Sigmoid colon (tissue), 7 donors: ENCODE measurements around the gene TGM4. TPM values are rescaled to one million over a fixed set of nuclear protein-coding genes. Genes with fewer than 3 reads are reported as not detected.

Experiments used
- DNase-seq: peaks from one replicate; pipeline ENCODE4 v3.0.0-alpha.2; 2019
- H3K27ac ChIP-seq, 4 donors: fragments of 200-600 bp; sonication (generic); one replicate each; pipeline ENCODE4 v1.5.1; 2016 to 2019; ENCODE audit warnings: mild to moderate bottlenecking in 1 of 4
- H3K27me3 ChIP-seq, 3 donors: fragments of 200-600 bp; sonication (generic); one replicate each; pipeline ENCODE4 v1.5.1; 2019; ENCODE audit warnings: mild to moderate bottlenecking in 1 of 3
- H3K36me3 ChIP-seq, 4 donors: fragments of 200-600 bp; sonication (generic); one replicate each; pipeline ENCODE4 v1.5.1; 2016 to 2019
- H3K4me1 ChIP-seq, 4 donors: fragments of 200-600 bp; sonication (generic); one replicate each; pipeline ENCODE4 v1.5.1; 2017 to 2019
- H3K4me3 ChIP-seq, 4 donors: fragments of 200-600 bp; sonication (generic); one replicate each; pipeline ENCODE4 v1.5.1; 2017 to 2019; ENCODE audit warnings: mild to moderate bottlenecking in 2 of 4, moderate library complexity in 1 of 4
- H3K9me3 ChIP-seq, 4 donors: fragments of 200-600 bp in 3 of 4; sonication (generic) in 3 of 4; one replicate each; pipeline versions ENCODE4 v1.5.1 to v1.6.1; 2013 to 2019
- CTCF ChIP-seq, 4 experiments: fragments of 450-650 bp in 3 of 4; fragments of 200-600 bp in 1 of 4; IDR thresholded peaks; one replicate each; pipeline ENCODE4 v1.5.1; 2016 to 2019; ENCODE audit warnings: antibody characterized with exemption in 4 of 4, mild to moderate bottlenecking in 3 of 4, moderate library complexity in 2 of 4
- EP300 ChIP-seq, 4 donors: sonication (generic); formaldehyde crosslinking; IDR thresholded peaks; one replicate each; pipeline ENCODE4 v1.6.1; 2017; ENCODE audit warnings: antibody characterized with exemption in 4 of 4
- POLR2A ChIP-seq, 2 donors: fragments of 450-650 bp; IDR thresholded peaks; one replicate each; pipeline ENCODE4 v1.6.1; 2016; ENCODE audit warnings: antibody characterized with exemption in 2 of 2, mild to moderate bottlenecking in 2 of 2, moderate library complexity in 2 of 2
- POLR2AphosphoS5 ChIP-seq, 4 donors: sonication (generic); formaldehyde crosslinking; IDR thresholded peaks; one replicate each; pipeline ENCODE4 v1.6.1; 2017; ENCODE audit warnings: antibody characterized with exemption in 4 of 4
- WGBS, 2 donors: extraction: QIAGEN DNeasy Blood & Tissue Kit; methylation state at CpG; one replicate each; pipeline ENCODE4 v1.1.7; 2013; 5-methylcytosine and 5-hydroxymethylcytosine counted together
- intact Hi-C: fragments of 100-400 bp; cut with DNase I; formaldehyde crosslinking; loops from one replicate; pipeline ENCODE4 v1.15.1; 2023
- polyA plus RNA-seq, 3 donors: library from polyadenylated mRNA; stranded (reverse); fragments of 200-250 nt; gene quantifications; one replicate each; pipeline ENCODE4 v1.2.3, GENCODE V29; 2013
- total RNA-seq, 4 donors: library from RNA; depleted of rRNA; stranded (reverse); fragments of >200 nt; gene quantifications; one replicate each; pipeline ENCODE4 v1.1.0, GENCODE V29; 2016
- donor health status: healthy with polysubstance abuse.
- donor health status: Bipolar disorder and iron deficiency.
- donor health status: healthy.

TGM4 gene
- total and polyA plus RNA-seq, 7 donors: not detected

DNA sequence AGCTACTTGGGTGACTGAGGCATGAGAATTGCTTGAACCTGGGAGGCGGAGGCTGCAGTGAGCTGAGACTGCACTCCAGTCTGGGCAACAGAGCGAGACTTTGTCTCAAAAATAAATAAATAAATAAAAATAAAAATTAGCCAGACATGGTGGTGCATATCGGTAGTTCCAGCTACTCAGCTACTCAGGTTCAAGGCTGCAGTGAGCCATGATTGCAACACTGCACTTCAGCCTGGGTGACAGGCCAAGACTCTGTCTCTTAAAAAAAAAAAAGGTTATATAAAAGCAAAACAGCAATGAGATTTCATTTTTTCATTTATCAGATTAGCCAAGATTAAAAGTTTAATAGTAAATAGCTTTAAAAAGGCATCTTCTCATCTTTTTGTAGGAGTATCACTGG is 2.9 kb downstream of the TGM4 start:
- WGBS, 2 donors: 87 to 91% methylated on average over 3 of the region's 3 CpGs
- no peaks in the 10 kb centered on the region for H3K27me3 ChIP-seq
- no peak for DNase-seq
- no peaks in the 10 kb centered on the region for H3K36me3 ChIP-seq
- intact Hi-C loops: no loop called here
- no peak overlapping the region for H3K27ac ChIP-seq
- no peak for TF ChIP-seq POLR2A (IDR thresholded peaks at IDR 0.05)
- no peak for TF ChIP-seq POLR2AphosphoS5 (IDR thresholded peaks at IDR 0.05)
- no peak for TF ChIP-seq EP300 (IDR thresholded peaks at IDR 0.05)
- no peak for TF ChIP-seq CTCF (IDR thresholded peaks at IDR 0.05)
- H3K4me1 ChIP-seq: no peaks in the 10 kb centered on the region
- no peak overlapping the region for H3K4me3 ChIP-seq
- no peaks in the 10 kb centered on the region for H3K9me3 ChIP-seq

- H3K27me3 ChIP-seq: no peaks in the 10 kb centered on the region
- TF ChIP-seq POLR2A (IDR thresholded peaks at IDR 0.05): no peak
- TF ChIP-seq POLR2AphosphoS5 (IDR thresholded peaks at IDR 0.05): no peak
- no peak for TF ChIP-seq CTCF (IDR thresholded peaks at IDR 0.05)
- no peak for TF ChIP-seq EP300 (IDR thresholded peaks at IDR 0.05)
- peaks cover 0 to 11% (median 0%) of the 10 kb centered on the region in 4 donors for H3K4me1 ChIP-seq
- 60 to 78% methylated on average over 2 of the region's 2 CpGs for WGBS, 2 donors
- intact Hi-C loops: no loop called here
- no peak overlapping the region for H3K4me3 ChIP-seq
- no peak overlapping the region for H3K27ac ChIP-seq
- DNase-seq: no peak
- H3K9me3 ChIP-seq: no peaks in the 10 kb centered on the region
- no peaks in the 10 kb centered on the region for H3K36me3 ChIP-seq
These were observed 5.9 kb downstream of the TGM4 start for GRCh38 chr3:44880284-44880683.

DNA sequence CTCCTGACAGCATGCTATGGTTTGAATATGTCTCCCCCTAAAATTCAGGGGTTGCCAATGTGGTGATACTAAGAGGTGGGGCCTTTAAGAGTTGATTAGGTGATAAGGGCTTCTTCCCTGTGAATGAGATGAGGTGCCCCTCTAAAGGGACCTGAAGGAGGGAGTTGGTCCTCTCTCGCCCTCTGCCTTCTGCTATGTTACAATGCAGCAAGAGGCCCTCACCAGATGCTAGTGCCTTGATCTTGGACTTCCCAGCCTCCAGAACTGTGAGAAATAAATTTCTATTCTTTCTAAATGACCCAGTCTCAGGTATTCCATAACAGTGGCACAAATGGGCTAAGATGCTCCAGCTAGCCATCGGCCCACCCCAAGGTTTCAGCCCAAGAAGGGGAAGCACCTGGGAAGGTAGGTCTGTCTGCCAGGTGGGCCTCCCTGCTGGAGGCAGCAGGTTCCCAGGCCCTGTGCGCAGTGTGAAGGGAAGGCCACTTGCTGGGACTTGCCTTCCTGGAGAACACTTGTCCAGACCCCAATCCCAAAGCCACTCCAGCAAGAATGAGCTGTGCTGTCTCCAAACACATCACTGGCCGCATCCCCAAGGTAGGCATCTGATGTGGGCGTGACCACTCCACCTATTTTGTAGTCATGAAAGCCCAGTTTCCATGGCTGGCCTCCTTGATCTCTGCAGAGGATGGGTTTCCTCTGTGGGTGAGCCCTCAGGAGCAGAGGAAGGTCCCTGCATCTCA is 9.0 kb downstream of the TGM4 start:
- no peak for TF ChIP-seq POLR2A (IDR thresholded peaks at IDR 0.05)
- no peak for TF ChIP-seq EP300 (IDR thresholded peaks at IDR 0.05)
- no peak for TF ChIP-seq CTCF (IDR thresholded peaks at IDR 0.05)
- no peak for TF ChIP-seq POLR2AphosphoS5 (IDR thresholded peaks at IDR 0.05)
- Histone ChIP-seq H3K27me3 (no peaks in the 10 kb centered on the region), H3K4me3 (no peak overlapping the region), H3K4me1 (peaks cover 0 to 17% (median 0%) of the 10 kb centered on the region in 4 donors), H3K27ac (no peak overlapping the region), H3K36me3 (no peaks in the 10 kb centered on the region), H3K9me3 (no peaks in the 10 kb centered on the region)
- intact Hi-C loops: no loop called here
- 85 to 92% methylated on average over 5 of the region's 5 CpGs for WGBS, 2 donors
- DNase-seq: no peak

- no peak overlapping the region for H3K4me3 ChIP-seq
- no peaks in the 10 kb centered on the region for H3K36me3 ChIP-seq
- H3K27ac ChIP-seq: no peak overlapping the region
- no peak for DNase-seq
- H3K4me1 ChIP-seq: peaks cover 0 to 17% (median 0%) of the 10 kb centered on the region in 4 donors
- intact Hi-C loops: no loop called here
- no peaks in the 10 kb centered on the region for H3K9me3 ChIP-seq
- 10 to 53% methylated on average over 4 of the region's 4 CpGs for WGBS, 2 donors
- TF ChIP-seq CTCF (IDR thresholded peaks at IDR 0.05) (no peak), EP300 (IDR thresholded peaks at IDR 0.05) (no peak), POLR2AphosphoS5 (IDR thresholded peaks at IDR 0.05) (no peak), POLR2A (IDR thresholded peaks at IDR 0.05) (no peak)
- H3K27me3 ChIP-seq: no peaks in the 10 kb centered on the region
These were observed 9.6 kb downstream of the TGM4 start for GRCh38 chr3:44883999-44884431.
